Measurements from ENCODE around the gene GPR173. TPM values are rescaled to one million over a fixed set of nuclear protein-coding genes. Genes with fewer than 3 reads are reported as not detected.

The GPR173 gene
- total RNA-seq (under 1 TPM; 0.13 to 0.34 (median 0.20) TPM), polyA plus RNA-seq (under 1 TPM; 0.03 to 0.16 (median 0.08) TPM)
- long read RNA-seq, donor 1 = 0 reads
- long read RNA-seq, donor 2 = 0 reads

GRCh38 chrX:53048169-53049126, at the start of gene GPR173:
Gene GPR173 (plus strand): TSS chrX:53048789. CDS start chrX:53076622, 27,833 bp downstream.
- ATAC-seq = peak in 3 of 4 donors; percentile 47 to 75 (median 63)
- Histone ChIP-seq H3K9me3 (no peaks in the 10 kb centered on the region), H3K4me1 (no peaks in the 10 kb centered on the region), H3K27ac (no peak within 1 kb of the TSS), H3K4me3 (peak within 1 kb of the TSS; percentile 51), H3K36me3 (ENCODE audit: insufficient read depth in 1 of 2, low read depth in 1 of 2) (no peaks in the 10 kb centered on the region), H3K27me3 (ENCODE audit: insufficient read depth in 3 of 3, low read length in 2 of 3) (peaks cover 0 to 59% (median 0%) of the 10 kb centered on the region in 3 donors)
- DNase-seq = peak in 1 of 2 donors; percentile 49
- TF ChIP-seq CTCF (IDR thresholded peaks at IDR 0.05) = no peak
- 0 to 27% (median 1%) methylated on average over 6 to 35 of the region's 38 CpGs for WGBS, 3 donors
- intact Hi-C loops (cut with DNase I) = no loop called here

GRCh38 chrX:53000447-53001135, 48.0 kb upstream of the GPR173 start:
- H3K27ac ChIP-seq = no peak overlapping the region
- peaks cover 3% of the 10 kb centered on the region for H3K4me1 ChIP-seq
- intact Hi-C loops (cut with DNase I) = no loop called here
- no peak overlapping the region for H3K4me3 ChIP-seq
- H3K27me3 ChIP-seq (ENCODE audit: insufficient read depth in 3 of 3, low read length in 2 of 3) = peaks cover 0 to 48% (median 0%) of the 10 kb centered on the region in 3 donors
- no peaks in the 10 kb centered on the region for H3K9me3 ChIP-seq
- TF ChIP-seq CTCF (IDR thresholded peaks at IDR 0.05) = no peak
- H3K36me3 ChIP-seq (ENCODE audit: insufficient read depth in 1 of 2, low read depth in 1 of 2) = no peaks in the 10 kb centered on the region
- no peak for ATAC-seq
- WGBS, 3 donors = 25 to 51% (median 32%) methylated on average over 34 to 36 of the region's 36 CpGs
- DNase-seq = no peak

GRCh38 chrX:53001958-53002357, 46.6 kb upstream of the GPR173 start:
- ATAC-seq (no peak), DNase-seq (no peak)
- Histone ChIP-seq H3K27me3 (ENCODE audit: insufficient read depth in 3 of 3, low read length in 2 of 3) (peaks cover 0 to 41% (median 0%) of the 10 kb centered on the region in 3 donors), H3K27ac (no peak overlapping the region), H3K36me3 (ENCODE audit: insufficient read depth in 1 of 2, low read depth in 1 of 2) (no peaks in the 10 kb centered on the region), H3K4me1 (no peaks in the 10 kb centered on the region), H3K4me3 (no peak overlapping the region), H3K9me3 (no peaks in the 10 kb centered on the region)
- no peak for TF ChIP-seq CTCF (IDR thresholded peaks at IDR 0.05)
- intact Hi-C loops (cut with DNase I) = no loop called here
- 65 to 81% (median 81%) methylated on average over 2 of the region's 2 CpGs for WGBS, 3 donors

GRCh38 chrX:53003111-53003510, 45.5 kb upstream of the GPR173 start:
- peaks cover 0 to 39% (median 0%) of the 10 kb centered on the region in 3 donors for H3K27me3 ChIP-seq (ENCODE audit: insufficient read depth in 3 of 3, low read length in 2 of 3)
- ATAC-seq (no peak), DNase-seq (no peak)
- H3K9me3 ChIP-seq = no peaks in the 10 kb centered on the region
- intact Hi-C loops (cut with DNase I) = no loop called here
- no peak overlapping the region for H3K27ac ChIP-seq
- 62 to 82% (median 70%) methylated on average over 6 of the region's 6 CpGs for WGBS, 3 donors
- no peak overlapping the region for H3K4me3 ChIP-seq
- H3K4me1 ChIP-seq = no peaks in the 10 kb centered on the region
- no peak for TF ChIP-seq CTCF (IDR thresholded peaks at IDR 0.05)
- H3K36me3 ChIP-seq (ENCODE audit: insufficient read depth in 1 of 2, low read depth in 1 of 2) = no peaks in the 10 kb centered on the region

All from psoas muscle (tissue), 8 donors.